ENCODE data around the gene PRM1. TPM values are rescaled to one million over a fixed set of nuclear protein-coding genes. Genes with fewer than 3 reads are reported as not detected.
"Not testable (repeated sequence)": the region's sequence is repeated elsewhere in the genome, so short reads cannot be mapped to it uniquely, and the experiment has no call there.

PRM1 gene
- total RNA-seq, 1 donor from 2014 or later: not detected

GRCh38 chr16:11290102-11290893 lies 9.2 kb upstream of the PRM1 start:
- no peaks in the 10 kb centered on the region for H3K4me1 Mint-ChIP-seq (ENCODE audit: low read depth, unreplicated experiment)
- DNase-seq: no peak
- no peak for TF ChIP-seq CTCF (IDR thresholded peaks at IDR 0.05; ENCODE audit: partially characterized antibody, unreplicated experiment)
- no peak overlapping the region for H3K27ac Mint-ChIP-seq (ENCODE audit: unreplicated experiment)
- H3K4me3 Mint-ChIP-seq (ENCODE audit: unreplicated experiment): no peak overlapping the region
- peaks cover 2% of the 10 kb centered on the region for H3K9me3 Mint-ChIP-seq (ENCODE audit: unreplicated experiment)
- peaks cover 5% of the 10 kb centered on the region for H3K36me3 Mint-ChIP-seq (ENCODE audit: unreplicated experiment)
- H3K27me3 Mint-ChIP-seq (ENCODE audit: unreplicated experiment): peaks cover 3% of the 10 kb centered on the region

- not testable (repeated sequence) for H3K27ac Mint-ChIP-seq (ENCODE audit: unreplicated experiment); H3K4me1 Mint-ChIP-seq (ENCODE audit: low read depth, unreplicated experiment); H3K36me3 Mint-ChIP-seq (ENCODE audit: unreplicated experiment); DNase-seq; H3K9me3 Mint-ChIP-seq (ENCODE audit: unreplicated experiment); H3K4me3 Mint-ChIP-seq (ENCODE audit: unreplicated experiment); H3K27me3 Mint-ChIP-seq (ENCODE audit: unreplicated experiment)
Observed at GRCh38 chr16:11289696-11290095, 8.6 kb upstream of the PRM1 start.

GRCh38 chr16:11289202-11289601 lies 8.1 kb upstream of the PRM1 start:
- no peak for TF ChIP-seq CTCF (IDR thresholded peaks at IDR 0.05; ENCODE audit: partially characterized antibody, unreplicated experiment)
- DNase-seq: no peak
- H3K9me3 Mint-ChIP-seq (ENCODE audit: unreplicated experiment): peaks cover 2% of the 10 kb centered on the region
- no peak overlapping the region for H3K27ac Mint-ChIP-seq (ENCODE audit: unreplicated experiment)
- H3K4me1 Mint-ChIP-seq (ENCODE audit: low read depth, unreplicated experiment): no peaks in the 10 kb centered on the region
- H3K36me3 Mint-ChIP-seq (ENCODE audit: unreplicated experiment): peaks cover 5% of the 10 kb centered on the region
- no peak overlapping the region for H3K4me3 Mint-ChIP-seq (ENCODE audit: unreplicated experiment)
- peaks cover 3% of the 10 kb centered on the region for H3K27me3 Mint-ChIP-seq (ENCODE audit: unreplicated experiment)

- Mint-ChIP-seq H3K36me3 (ENCODE audit: unreplicated experiment) (peaks cover 5% of the 10 kb centered on the region), H3K9me3 (ENCODE audit: unreplicated experiment) (peaks cover 1% of the 10 kb centered on the region), H3K27me3 (ENCODE audit: unreplicated experiment) (peaks cover 2% of the 10 kb centered on the region), H3K4me3 (ENCODE audit: unreplicated experiment) (no peak overlapping the region), H3K4me1 (ENCODE audit: low read depth, unreplicated experiment) (peaks cover 2% of the 10 kb centered on the region), H3K27ac (ENCODE audit: unreplicated experiment) (no peak overlapping the region)
- no peak for DNase-seq
- no peak for TF ChIP-seq CTCF (IDR thresholded peaks at IDR 0.05; ENCODE audit: partially characterized antibody, unreplicated experiment)
Observed at GRCh38 chr16:11285842-11286241, 4.7 kb upstream of the PRM1 start.

- no peak overlapping the region for H3K4me3 Mint-ChIP-seq (ENCODE audit: unreplicated experiment)
Observed at GRCh38 chr16:11283820-11284248, 2.7 kb upstream of the PRM1 start.

More at GRCh38 chr16:11283820-11284248, 2.7 kb upstream of the PRM1 start:
- no peak for DNase-seq
- Mint-ChIP-seq H3K27ac (ENCODE audit: unreplicated experiment) (no peak overlapping the region), H3K4me1 (ENCODE audit: low read depth, unreplicated experiment) (peaks cover 2% of the 10 kb centered on the region), H3K27me3 (ENCODE audit: unreplicated experiment) (peaks cover 2% of the 10 kb centered on the region), H3K9me3 (ENCODE audit: unreplicated experiment) (peaks cover 1% of the 10 kb centered on the region), H3K36me3 (ENCODE audit: unreplicated experiment) (no peaks in the 10 kb centered on the region)
- TF ChIP-seq CTCF (IDR thresholded peaks at IDR 0.05; ENCODE audit: partially characterized antibody, unreplicated experiment): no peak
